K562 (cell line): ENCODE measurements around the gene MILR1.
"Not testable (repeated sequence)": the region's sequence is repeated elsewhere in the genome, so short reads cannot be mapped to it uniquely, and the experiment has no call there.

Experiments
- ADNP ChIP-seq: fragments of 200-800 bp; sonication (Bioruptor generic); IDR thresholded peaks from 2 replicates; pipeline ENCODE4 v1.6.1; 2016; ENCODE audit warnings: missing genetic modification characterization, missing compliant biosample characterization
- BRD4 ChIP-seq: fragments of 200-600 bp; sonication (generic); IDR thresholded peaks from 2 replicates; pipeline ENCODE4 v1.6.1; 2017; ENCODE audit warnings: inconsistent platforms
- CHD2 ChIP-seq: IDR thresholded peaks from 2 replicates; pipeline ENCODE4 v1.6.1; 2011; ENCODE audit warnings: low read depth, low read length
- EP300 ChIP-seq: IDR thresholded peaks from 2 replicates; pipeline ENCODE4 v1.6.1; 2012; ENCODE audit warnings: low read length, improper control_type of control experiment
- GABPA ChIP-seq: fragments of 200-800 bp; sonication (Bioruptor generic); conservative IDR thresholded peaks from 2 replicates; pipeline ENCODE4 v1.6.1; 2016; ENCODE audit warnings: low read depth, missing genetic modification characterization, missing compliant biosample characterization
- KAT2B ChIP-seq: IDR thresholded peaks from one replicate; pipeline ENCODE4 v1.6.1; 2012; ENCODE audit warnings: low read depth, mild to moderate bottlenecking, control low read depth, inconsistent platforms, low read length, moderate library complexity
- POLR2AphosphoS5 ChIP-seq: IDR thresholded peaks from 2 replicates; pipeline ENCODE4 v1.6.1; 2011; ENCODE audit warnings: mild to moderate bottlenecking, low read depth, low read length, moderate library complexity; ENCODE audit not compliant: control insufficient read depth, insufficient read depth
- RCOR1 ChIP-seq, 2 experiments: IDR thresholded peaks; 2 replicates each; pipeline ENCODE4 v1.6.1; 2012; ENCODE audit warnings: low read depth in 2 of 2, low read length in 2 of 2, borderline replicate concordance in 1 of 2, improper control_type of control experiment in 1 of 2
- RFX1 ChIP-seq: fragments of 450-650 bp; IDR thresholded peaks from 2 replicates; pipeline ENCODE4 v1.6.1; 2016; ENCODE audit warnings: mild to moderate bottlenecking, moderate library complexity
- ZBTB1 ChIP-seq: sonication (generic); formaldehyde crosslinking; IDR thresholded peaks from 2 replicates; pipeline ENCODE4 v1.8.1; 2023; ENCODE audit warnings: missing genetic modification reagents, low read depth, mild to moderate bottlenecking, borderline replicate concordance
- ZNF217 ChIP-seq: sonication (generic); formaldehyde crosslinking; IDR thresholded peaks from 2 replicates; pipeline ENCODE4 v1.8.0; 2022; ENCODE audit warnings: mild to moderate bottlenecking, missing genetic modification reagents
- TF ChIP-seq, protein P1 (sequence below), 3 experiments: IDR thresholded peaks in 2 of 3; conservative IDR thresholded peaks in 1 of 3; 2 replicates each; pipeline ENCODE4 v1.5.1; 2011 to 2012; ENCODE audit warnings: low read length in 3 of 3, mild to moderate bottlenecking in 3 of 3, control low read depth in 2 of 3, improper control_type of control experiment in 1 of 3, inconsistent platforms in 1 of 3, low read depth in 1 of 3, mixed read lengths in 1 of 3, moderate library complexity in 1 of 3; ENCODE audit not compliant: insufficient read depth in 2 of 3

DNA sequence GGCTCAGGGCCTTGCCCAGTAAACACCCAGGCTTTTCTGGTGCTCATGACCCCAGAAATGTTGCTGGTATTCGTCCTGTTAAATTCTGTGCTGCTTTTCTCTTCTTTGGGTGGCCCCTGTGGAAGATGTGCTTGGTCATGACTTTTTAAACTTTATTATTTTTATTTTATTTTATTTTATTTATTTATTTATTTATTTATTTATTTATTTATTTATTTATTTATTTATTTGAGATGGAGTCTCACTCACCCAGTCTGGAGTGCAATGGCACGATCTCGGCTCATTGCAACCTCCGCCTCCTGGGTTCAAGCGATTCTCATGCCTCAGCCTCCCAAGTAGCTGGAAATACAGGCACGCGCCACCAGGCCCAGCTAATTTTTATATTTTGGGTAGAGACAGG is 10.9 kb downstream of the MILR1 start:
- TF ChIP-seq RCOR1 (IDR thresholded peaks at IDR 0.05; ENCODE audit: borderline replicate concordance in 1 of 2, low read depth in 2 of 2, low read length in 2 of 2); BRD4; ZNF217; GABPA (tag); EP300; CHD2; ADNP; POLR2AphosphoS5; ZBTB1 (CRISPR knock-in tag); KAT2B; RFX1: not testable (repeated sequence)
- TF ChIP-seq, protein P1, sequence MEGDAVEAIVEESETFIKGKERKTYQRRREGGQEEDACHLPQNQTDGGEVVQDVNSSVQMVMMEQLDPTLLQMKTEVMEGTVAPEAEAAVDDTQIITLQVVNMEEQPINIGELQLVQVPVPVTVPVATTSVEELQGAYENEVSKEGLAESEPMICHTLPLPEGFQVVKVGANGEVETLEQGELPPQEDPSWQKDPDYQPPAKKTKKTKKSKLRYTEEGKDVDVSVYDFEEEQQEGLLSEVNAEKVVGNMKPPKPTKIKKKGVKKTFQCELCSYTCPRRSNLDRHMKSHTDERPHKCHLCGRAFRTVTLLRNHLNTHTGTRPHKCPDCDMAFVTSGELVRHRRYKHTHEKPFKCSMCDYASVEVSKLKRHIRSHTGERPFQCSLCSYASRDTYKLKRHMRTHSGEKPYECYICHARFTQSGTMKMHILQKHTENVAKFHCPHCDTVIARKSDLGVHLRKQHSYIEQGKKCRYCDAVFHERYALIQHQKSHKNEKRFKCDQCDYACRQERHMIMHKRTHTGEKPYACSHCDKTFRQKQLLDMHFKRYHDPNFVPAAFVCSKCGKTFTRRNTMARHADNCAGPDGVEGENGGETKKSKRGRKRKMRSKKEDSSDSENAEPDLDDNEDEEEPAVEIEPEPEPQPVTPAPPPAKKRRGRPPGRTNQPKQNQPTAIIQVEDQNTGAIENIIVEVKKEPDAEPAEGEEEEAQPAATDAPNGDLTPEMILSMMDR (IDR thresholded peaks at IDR 0.05 in 2 of 3, conservative IDR thresholded peaks at IDR 0.05 in 1 of 3; ENCODE audit: insufficient read depth in 2 of 3, low read depth in 1 of 3, low read length in 3 of 3), result not testable (repeated sequence)
